Measurements from ENCODE around the gene ASL. TPM values are rescaled to one million over a fixed set of nuclear protein-coding genes. Genes with fewer than 3 reads are reported as not detected.
"Not testable (repeated sequence)": the region's sequence is repeated elsewhere in the genome, so short reads cannot be mapped to it uniquely, and the experiment has no call there.

The ASL gene
- total RNA-seq, 2 experiments from 2014 or later: 12.7 to 18.5 TPM

DNA sequence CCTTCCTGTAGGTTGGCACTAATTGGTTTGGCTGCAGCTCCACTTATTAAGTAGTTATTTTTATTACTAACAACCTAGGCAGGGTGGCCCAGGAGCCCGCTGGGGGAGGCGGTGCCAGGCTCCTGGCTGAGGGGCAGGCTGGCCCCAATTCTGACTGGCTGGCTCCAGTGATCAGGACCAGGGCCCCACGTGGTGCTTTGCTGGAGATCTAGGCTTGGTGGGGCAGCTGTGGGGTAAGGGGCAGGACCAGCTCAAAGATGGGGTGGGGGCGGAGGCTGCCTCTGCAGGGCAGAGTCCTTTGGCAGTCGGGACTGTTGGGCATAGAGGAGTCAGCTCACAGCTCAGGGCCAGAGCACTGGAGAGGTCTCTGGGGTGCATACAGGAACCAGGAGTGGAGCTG, 2.4 kb downstream of the ASL start:
- CTCF ChIA-PET: no interaction called here
- H3K9me3 Mint-ChIP-seq (ENCODE audit: low read depth): no peaks in the 10 kb centered on the region
- H3K36me3 Mint-ChIP-seq (ENCODE audit: low read depth): peaks cover 2% of the 10 kb centered on the region
- peaks cover 15% of the 10 kb centered on the region for H3K4me1 Mint-ChIP-seq
- H3K27me3 Mint-ChIP-seq: no peaks in the 10 kb centered on the region
- no peak for ATAC-seq
- no peak overlapping the region for H3K27ac Mint-ChIP-seq
- POLR2A ChIA-PET: no interaction called here
- no peak for DNase-seq
- intact Hi-C loops (cut with DNase I, micrococcal nuclease): loop anchor here (5.0 kb wide), 2 partner anchors 96 to 919 kb away; partner anchors contain the start of genes GUSB (in 1 of the 2), SBDS (in 1 of the 2) and TYW1 (in 1 of the 2)
- H3K4me3 Mint-ChIP-seq: no peak overlapping the region

DNA sequence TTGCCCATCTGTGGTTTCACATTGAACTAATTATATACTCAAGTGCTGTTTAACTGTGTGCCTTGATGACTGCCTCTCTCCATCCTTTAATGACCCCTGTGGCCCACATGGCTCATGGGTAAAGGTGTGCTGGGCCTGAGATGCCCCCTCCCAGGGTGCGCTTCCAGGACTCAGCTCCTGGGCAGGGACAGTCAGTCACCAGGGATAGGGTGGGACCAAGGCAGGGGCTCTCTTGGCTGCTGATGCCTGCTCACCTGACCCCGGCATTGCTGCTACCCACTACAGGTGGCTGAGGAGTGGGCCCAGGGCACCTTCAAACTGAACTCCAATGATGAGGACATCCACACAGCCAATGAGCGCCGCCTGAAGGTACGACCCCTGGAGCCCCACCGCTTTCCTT, 6.5 kb downstream of the ASL start:
- no peaks in the 10 kb centered on the region for H3K27me3 Mint-ChIP-seq
- peaks cover 3% of the 10 kb centered on the region for H3K36me3 Mint-ChIP-seq (ENCODE audit: low read depth)
- ChIA-PET POLR2A (no interaction called here), CTCF (no interaction called here)
- no peak overlapping the region for H3K27ac Mint-ChIP-seq
- DNase-seq (no peak), ATAC-seq (no peak)
- H3K9me3 Mint-ChIP-seq (ENCODE audit: low read depth): no peaks in the 10 kb centered on the region
- intact Hi-C loops (cut with DNase I, micrococcal nuclease): no loop called here
- H3K4me1 Mint-ChIP-seq: peaks cover 4% of the 10 kb centered on the region
- H3K4me3 Mint-ChIP-seq: no peak overlapping the region

DNA sequence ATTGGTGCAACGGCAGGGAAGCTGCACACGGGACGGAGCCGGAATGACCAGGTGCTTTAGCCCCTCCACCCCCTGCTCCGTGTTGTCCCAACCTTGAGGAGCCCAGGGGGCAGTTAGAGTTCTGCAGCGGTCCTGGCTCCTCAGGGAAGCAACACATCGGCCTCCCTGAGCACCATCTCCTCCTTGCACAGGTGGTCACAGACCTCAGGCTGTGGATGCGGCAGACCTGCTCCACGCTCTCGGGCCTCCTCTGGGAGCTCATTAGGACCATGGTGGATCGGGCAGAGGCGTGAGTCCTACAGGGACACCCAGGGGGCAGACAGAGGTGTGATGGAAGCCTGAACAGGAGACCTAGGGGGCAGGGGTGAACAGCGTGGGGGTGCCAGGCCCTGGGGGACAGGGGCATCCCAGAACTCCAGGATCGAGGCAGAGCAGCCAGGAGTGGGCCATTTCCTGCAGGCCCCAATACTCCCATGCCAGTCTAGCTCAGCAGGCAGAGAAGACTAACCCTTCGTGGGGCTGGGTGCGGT, 7.3 kb downstream of the ASL start:
- no peak for DNase-seq
- ChIA-PET POLR2A (no interaction called here), CTCF (no interaction called here)
- Mint-ChIP-seq H3K27ac (no peak overlapping the region), H3K4me1 (no peaks in the 10 kb centered on the region), H3K36me3 (ENCODE audit: low read depth) (peaks cover 3% of the 10 kb centered on the region), H3K27me3 (no peaks in the 10 kb centered on the region), H3K4me3 (no peak overlapping the region), H3K9me3 (ENCODE audit: low read depth) (no peaks in the 10 kb centered on the region)
- no peak for ATAC-seq
- intact Hi-C loops (cut with DNase I, micrococcal nuclease): no loop called here

DNA sequence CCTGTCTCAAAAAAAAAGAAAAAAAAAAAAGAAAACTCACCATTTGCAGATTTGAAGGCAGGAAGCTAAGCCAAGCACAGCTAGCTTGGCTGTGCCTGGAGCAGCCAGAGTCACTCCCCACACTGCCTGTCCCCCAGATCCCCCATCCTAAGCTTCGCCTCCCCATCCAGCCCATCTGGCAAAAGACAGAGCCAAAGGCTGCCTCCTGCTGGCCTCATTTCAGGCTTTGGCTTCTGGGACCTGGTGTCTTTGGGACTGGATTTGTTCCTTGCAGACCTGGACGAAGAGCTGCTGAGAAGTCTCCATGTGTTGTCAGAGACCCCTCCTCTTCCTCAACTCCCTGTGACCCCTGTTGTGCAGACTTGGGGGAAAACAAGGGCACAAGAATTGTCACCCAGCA, 8.1 kb downstream of the ASL start:
- CTCF ChIA-PET: interaction anchor here (0.6 to 0.7 kb wide), 2 partner anchors 11 to 1040 kb away, joined by 3 to 4 read pairs; no protein-coding TSS in a partner anchor
- Mint-ChIP-seq H3K4me3 (no peak overlapping the region), H3K4me1 (no peaks in the 10 kb centered on the region), H3K27me3 (no peaks in the 10 kb centered on the region), H3K27ac (no peak overlapping the region), H3K36me3 (ENCODE audit: low read depth) (peaks cover 3% of the 10 kb centered on the region), H3K9me3 (ENCODE audit: low read depth) (no peaks in the 10 kb centered on the region)
- no peak for ATAC-seq
- intact Hi-C loops (cut with DNase I, micrococcal nuclease): no loop called here
- POLR2A ChIA-PET: interaction anchor here (0.5 kb wide), 1 partner anchor 464 kb away, joined by 3 read pairs; no protein-coding TSS in a partner anchor
- DNase-seq: no peak

DNA sequence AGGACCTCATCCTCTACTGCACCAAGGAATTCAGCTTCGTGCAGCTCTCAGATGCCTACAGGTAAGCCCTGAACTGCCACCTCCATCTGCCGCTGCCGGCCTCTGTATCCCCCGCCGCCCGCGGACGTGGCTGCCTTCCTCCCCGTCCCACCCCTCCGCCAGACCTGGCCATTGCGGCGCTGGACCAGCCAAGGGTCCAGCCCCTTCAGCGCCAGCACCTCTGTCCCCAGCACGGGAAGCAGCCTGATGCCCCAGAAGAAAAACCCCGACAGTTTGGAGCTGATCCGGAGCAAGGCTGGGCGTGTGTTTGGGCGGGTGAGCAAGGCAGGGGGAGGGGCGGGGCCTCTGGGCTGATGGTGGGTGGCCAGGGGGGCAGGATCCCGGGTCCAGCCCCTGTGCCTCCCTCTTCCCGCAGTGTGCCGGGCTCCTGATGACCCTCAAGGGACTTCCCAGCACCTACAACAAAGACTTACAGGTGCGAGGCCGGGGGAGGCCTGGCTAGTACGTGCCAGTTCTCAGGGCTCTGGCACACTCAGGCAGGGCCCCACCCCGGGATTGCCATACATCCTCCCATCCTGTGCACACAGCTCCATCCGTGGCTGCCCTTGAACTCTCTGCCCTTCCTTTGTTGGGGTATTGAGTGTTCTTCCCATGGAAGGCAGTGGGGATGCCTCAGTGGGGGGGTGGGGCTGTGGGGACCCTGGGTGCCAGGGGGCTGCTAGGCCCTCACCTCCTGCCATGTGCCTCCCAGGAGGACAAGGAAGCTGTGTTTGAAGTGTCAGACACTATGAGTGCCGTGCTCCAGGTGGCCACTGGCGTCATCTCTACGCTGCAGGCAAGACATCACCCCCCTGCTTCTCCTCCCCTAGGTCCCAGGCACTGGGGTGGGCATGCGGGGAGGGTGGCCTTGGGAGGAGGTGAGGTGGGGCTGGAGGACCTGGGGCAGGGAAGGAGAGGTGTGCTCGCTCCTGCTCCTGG, 13.5 kb downstream of the ASL start:
- intact Hi-C loops (cut with DNase I, micrococcal nuclease): no loop called here
- Mint-ChIP-seq H3K27ac (no peak overlapping the region), H3K4me3 (no peak overlapping the region), H3K4me1 (no peaks in the 10 kb centered on the region), H3K36me3 (ENCODE audit: low read depth) (no peaks in the 10 kb centered on the region), H3K9me3 (ENCODE audit: low read depth) (no peaks in the 10 kb centered on the region), H3K27me3 (no peaks in the 10 kb centered on the region)
- CTCF ChIA-PET: no interaction called here
- ATAC-seq: no peak
- POLR2A ChIA-PET: no interaction called here
- DNase-seq: no peak

DNA sequence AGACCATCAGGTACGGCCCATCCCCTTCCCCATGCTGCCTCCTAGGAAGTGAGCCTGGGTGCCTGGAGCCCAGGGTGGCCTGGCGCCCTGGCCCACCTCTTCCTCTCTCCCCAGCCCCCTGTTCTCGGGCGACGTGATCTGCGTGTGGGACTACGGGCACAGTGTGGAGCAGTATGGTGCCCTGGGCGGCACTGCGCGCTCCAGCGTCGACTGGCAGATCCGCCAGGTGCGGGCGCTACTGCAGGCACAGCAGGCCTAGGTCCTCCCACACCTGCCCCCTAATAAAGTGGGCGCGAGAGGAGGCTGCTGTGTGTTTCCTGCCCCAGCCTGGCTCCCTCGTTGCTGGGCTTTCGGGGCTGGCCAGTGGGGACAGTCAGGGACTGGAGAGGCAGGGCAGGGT, 17.0 kb downstream of the ASL start:
- Mint-ChIP-seq H3K27ac (no peak overlapping the region), H3K4me3 (no peak overlapping the region), H3K9me3 (ENCODE audit: low read depth) (no peaks in the 10 kb centered on the region), H3K27me3 (no peaks in the 10 kb centered on the region), H3K4me1 (no peaks in the 10 kb centered on the region), H3K36me3 (ENCODE audit: low read depth) (no peaks in the 10 kb centered on the region)
- ChIA-PET CTCF (no interaction called here), POLR2A (no interaction called here)
- no peak for DNase-seq
- no peak for ATAC-seq
- intact Hi-C loops (cut with DNase I, micrococcal nuclease): no loop called here

DNA sequence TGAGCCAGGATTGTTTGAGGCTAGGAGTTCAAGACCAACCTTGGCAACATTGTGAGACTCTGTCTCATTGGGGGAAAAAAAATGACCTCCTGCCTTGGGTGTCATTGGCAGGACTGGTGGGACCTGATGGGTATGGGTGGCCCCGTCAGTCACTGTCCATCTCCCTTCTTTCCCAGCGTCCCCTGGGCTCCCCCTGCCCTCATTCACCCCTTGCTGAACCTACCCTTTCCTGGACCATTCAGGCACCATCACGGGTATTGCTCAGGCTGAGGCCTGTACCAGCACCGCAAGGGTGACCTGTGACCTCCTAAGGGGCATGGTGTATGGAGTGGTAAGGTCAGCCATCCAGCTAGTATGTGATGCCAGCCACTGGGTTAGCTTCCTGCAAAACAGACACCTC, 19.4 kb downstream of the ASL start:
- ChIA-PET CTCF (no interaction called here), POLR2A (no interaction called here)
- H3K36me3 Mint-ChIP-seq (ENCODE audit: low read depth): no peaks in the 10 kb centered on the region
- H3K4me3 Mint-ChIP-seq: no peak overlapping the region
- no peaks in the 10 kb centered on the region for H3K27me3 Mint-ChIP-seq
- H3K4me1 Mint-ChIP-seq: peaks cover 6% of the 10 kb centered on the region
- no peak overlapping the region for H3K27ac Mint-ChIP-seq
- intact Hi-C loops (cut with DNase I, micrococcal nuclease): no loop called here
- H3K9me3 Mint-ChIP-seq (ENCODE audit: low read depth): no peaks in the 10 kb centered on the region
- no peak for ATAC-seq
- DNase-seq: no peak

DNA sequence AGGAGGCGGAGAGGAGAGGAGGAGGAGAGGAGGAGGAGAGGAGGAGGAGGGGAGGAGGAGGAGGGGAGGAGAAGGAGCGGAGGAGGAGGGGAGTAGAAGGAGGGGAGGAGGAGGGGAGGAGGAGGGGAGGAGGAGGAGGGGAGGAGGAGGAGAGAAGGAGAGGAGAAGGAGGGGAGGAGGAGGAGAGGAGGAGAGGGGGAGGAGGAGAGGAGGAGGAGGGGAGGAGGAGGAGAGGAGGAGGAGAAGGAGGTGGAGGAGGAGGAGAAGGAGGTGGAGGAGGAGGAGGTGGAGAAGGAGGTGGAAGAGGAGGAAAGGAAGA, 23.6 kb downstream of the ASL start:
- DNase-seq (no peak), ATAC-seq (no peak)
- intact Hi-C loops (cut with DNase I, micrococcal nuclease): no loop called here
- no peaks in the 10 kb centered on the region for H3K27me3 Mint-ChIP-seq
- H3K27ac Mint-ChIP-seq: no peak overlapping the region
- ChIA-PET POLR2A (no interaction called here), CTCF (no interaction called here)
- no peaks in the 10 kb centered on the region for H3K9me3 Mint-ChIP-seq (ENCODE audit: low read depth)
- no peak overlapping the region for H3K4me3 Mint-ChIP-seq
- peaks cover 11% of the 10 kb centered on the region for H3K4me1 Mint-ChIP-seq
- H3K36me3 Mint-ChIP-seq (ENCODE audit: low read depth): no peaks in the 10 kb centered on the region

DNA sequence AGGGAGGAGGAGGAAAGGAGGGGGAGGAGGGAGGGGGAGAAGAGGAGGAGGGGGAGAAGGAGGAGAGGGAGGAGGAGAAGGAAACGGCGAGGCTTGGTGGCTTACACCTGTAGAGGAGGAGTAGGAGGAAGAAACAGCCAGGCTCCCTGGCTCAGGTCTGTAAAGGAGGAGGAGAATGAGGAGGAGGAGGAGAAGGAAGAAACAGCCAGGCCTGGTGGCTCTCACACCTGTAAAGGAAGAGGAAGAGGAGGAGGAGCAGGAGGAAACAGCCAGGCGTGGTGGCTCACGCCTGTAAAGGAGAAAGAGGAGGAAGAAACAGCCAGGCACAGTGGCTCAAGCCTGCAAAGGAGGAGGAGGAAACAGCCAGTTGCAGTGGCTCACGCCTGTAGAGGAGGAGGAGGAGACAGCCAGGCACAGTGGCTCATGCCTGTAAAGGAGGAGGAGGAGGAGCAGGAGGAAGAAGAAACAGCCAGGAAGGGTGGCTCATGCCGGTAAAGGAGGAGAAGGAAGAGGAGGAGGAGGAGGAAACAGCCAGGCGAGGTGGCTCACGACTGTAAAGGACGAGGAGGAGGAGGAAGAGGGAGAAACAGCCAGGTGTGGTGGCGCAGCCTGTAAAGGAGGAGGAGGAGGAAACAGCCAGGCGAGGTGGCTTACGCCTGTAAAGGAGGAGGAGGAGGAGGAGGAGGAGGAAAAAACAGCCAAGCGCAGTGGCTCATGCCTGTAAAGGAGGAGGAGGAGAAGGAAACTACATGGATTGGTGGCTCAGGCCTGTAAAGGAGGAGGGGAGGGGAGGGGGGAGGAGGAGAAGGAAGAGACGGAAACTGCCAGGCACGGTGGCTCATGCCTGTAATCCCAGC, 24.2 kb downstream of the ASL start:
- ChIA-PET CTCF (interaction anchor here (0.6 to 2.1 kb wide), 2 partner anchors 15 to 69 kb away, joined by 3 to 5 read pairs; partner anchors contain the start of gene CRCP), POLR2A (no interaction called here)
- intact Hi-C loops (cut with DNase I, micrococcal nuclease): loop anchor here in 1 of 2 experiments (1.0 kb wide), 2 partner anchors 15 to 24 kb away; partner anchors contain the start of genes ASL and CRCP
- H3K36me3 Mint-ChIP-seq (ENCODE audit: low read depth): no peaks in the 10 kb centered on the region
- peak; percentile 89 for ATAC-seq
- H3K27me3 Mint-ChIP-seq: no peaks in the 10 kb centered on the region
- H3K9me3 Mint-ChIP-seq (ENCODE audit: low read depth): no peaks in the 10 kb centered on the region
- peak overlapping the region; percentile 93 for H3K27ac Mint-ChIP-seq
- DNase-seq: peak; percentile 58
- H3K4me1 Mint-ChIP-seq: peaks cover 11% of the 10 kb centered on the region
- peak overlapping the region; percentile 73 for H3K4me3 Mint-ChIP-seq

DNA sequence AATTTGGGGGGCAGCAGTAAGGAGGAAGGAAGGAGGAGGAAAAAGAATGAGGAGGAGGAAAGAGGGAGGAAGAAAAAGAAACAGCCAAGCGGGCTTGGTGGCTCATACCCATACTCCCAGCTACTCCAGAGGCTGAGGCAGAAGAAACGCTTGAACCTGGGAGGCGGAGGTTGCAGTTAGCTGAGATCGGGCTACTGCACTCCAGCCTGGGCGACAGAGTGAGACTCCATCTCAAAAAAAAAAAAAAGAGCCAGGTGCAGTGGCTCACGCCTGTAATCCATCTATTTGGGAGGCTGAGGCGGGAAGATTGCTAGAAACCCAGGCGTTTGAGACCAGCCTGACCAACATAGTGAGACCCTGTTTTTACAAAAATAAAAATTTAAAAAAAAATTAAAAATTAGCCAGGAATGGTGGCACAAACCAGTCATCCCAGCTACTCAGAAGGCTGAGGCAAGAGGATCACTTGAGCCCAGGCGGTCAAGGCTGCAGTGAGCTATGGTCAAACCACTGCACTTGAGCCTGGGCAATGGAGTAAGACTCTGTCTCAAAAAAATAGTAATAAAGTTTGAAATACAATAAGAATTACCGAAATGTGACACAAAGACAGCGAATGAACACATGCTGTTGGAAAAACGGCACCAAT, 24.9 kb downstream of the ASL start:
- CTCF ChIA-PET: interaction anchor here (0.6 to 2.1 kb wide), 2 partner anchors 14 to 70 kb away, joined by 3 to 5 read pairs; partner anchors contain the start of gene CRCP
- H3K36me3 Mint-ChIP-seq (ENCODE audit: low read depth): no peaks in the 10 kb centered on the region
- POLR2A ChIA-PET: no interaction called here
- peak overlapping the region; percentile 73 for H3K4me3 Mint-ChIP-seq
- H3K9me3 Mint-ChIP-seq (ENCODE audit: low read depth): no peaks in the 10 kb centered on the region
- DNase-seq (no peak), ATAC-seq (no peak)
- no peaks in the 10 kb centered on the region for H3K27me3 Mint-ChIP-seq
- intact Hi-C loops (cut with DNase I, micrococcal nuclease): loop anchor here in 1 of 2 experiments (1.0 kb wide), 2 partner anchors 14 to 25 kb away; partner anchors contain the start of genes ASL and CRCP
- H3K27ac Mint-ChIP-seq: peak overlapping the region; percentile 93
- peaks cover 11% of the 10 kb centered on the region for H3K4me1 Mint-ChIP-seq

DNA sequence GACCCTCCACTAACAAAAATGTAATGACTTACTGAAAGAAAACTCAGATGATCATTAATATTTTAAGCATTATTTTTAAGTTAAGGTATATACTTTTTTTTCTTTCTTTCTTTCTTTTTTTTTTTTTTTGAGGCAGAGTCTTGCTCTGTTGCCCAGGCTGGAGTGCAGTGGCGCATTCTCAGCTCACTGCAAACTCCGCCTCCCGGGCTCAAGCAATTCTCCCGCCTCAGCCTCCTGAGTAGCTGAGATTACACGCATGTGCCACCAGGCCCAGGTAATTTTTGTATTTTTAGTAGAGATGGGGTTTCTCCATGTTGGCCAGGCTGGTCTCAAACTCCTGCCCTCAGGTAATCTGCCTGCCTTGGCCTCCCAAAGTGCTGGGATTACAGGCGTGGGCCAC, 26.5 kb downstream of the ASL start:
- H3K36me3 Mint-ChIP-seq (ENCODE audit: low read depth); ATAC-seq; intact Hi-C loops (cut with DNase I, micrococcal nuclease); H3K27ac Mint-ChIP-seq; H3K27me3 Mint-ChIP-seq; POLR2A ChIA-PET; CTCF ChIA-PET; DNase-seq; H3K9me3 Mint-ChIP-seq (ENCODE audit: low read depth); H3K4me3 Mint-ChIP-seq: not testable (repeated sequence)
- H3K4me1 Mint-ChIP-seq: peaks cover 11% of the 10 kb centered on the region
